Measurements from ENCODE around the gene NCKAP1. TPM values are rescaled to one million over a fixed set of nuclear protein-coding genes. Genes with fewer than 3 reads are reported as not detected.

NCKAP1 gene, protein sequence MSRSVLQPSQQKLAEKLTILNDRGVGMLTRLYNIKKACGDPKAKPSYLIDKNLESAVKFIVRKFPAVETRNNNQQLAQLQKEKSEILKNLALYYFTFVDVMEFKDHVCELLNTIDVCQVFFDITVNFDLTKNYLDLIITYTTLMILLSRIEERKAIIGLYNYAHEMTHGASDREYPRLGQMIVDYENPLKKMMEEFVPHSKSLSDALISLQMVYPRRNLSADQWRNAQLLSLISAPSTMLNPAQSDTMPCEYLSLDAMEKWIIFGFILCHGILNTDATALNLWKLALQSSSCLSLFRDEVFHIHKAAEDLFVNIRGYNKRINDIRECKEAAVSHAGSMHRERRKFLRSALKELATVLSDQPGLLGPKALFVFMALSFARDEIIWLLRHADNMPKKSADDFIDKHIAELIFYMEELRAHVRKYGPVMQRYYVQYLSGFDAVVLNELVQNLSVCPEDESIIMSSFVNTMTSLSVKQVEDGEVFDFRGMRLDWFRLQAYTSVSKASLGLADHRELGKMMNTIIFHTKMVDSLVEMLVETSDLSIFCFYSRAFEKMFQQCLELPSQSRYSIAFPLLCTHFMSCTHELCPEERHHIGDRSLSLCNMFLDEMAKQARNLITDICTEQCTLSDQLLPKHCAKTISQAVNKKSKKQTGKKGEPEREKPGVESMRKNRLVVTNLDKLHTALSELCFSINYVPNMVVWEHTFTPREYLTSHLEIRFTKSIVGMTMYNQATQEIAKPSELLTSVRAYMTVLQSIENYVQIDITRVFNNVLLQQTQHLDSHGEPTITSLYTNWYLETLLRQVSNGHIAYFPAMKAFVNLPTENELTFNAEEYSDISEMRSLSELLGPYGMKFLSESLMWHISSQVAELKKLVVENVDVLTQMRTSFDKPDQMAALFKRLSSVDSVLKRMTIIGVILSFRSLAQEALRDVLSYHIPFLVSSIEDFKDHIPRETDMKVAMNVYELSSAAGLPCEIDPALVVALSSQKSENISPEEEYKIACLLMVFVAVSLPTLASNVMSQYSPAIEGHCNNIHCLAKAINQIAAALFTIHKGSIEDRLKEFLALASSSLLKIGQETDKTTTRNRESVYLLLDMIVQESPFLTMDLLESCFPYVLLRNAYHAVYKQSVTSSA
- 90.1 to 102 TPM (median 99.6 TPM) in 5 replicates for total RNA-seq (2022; extraction: Qiagen RNA extraction)

DNA sequence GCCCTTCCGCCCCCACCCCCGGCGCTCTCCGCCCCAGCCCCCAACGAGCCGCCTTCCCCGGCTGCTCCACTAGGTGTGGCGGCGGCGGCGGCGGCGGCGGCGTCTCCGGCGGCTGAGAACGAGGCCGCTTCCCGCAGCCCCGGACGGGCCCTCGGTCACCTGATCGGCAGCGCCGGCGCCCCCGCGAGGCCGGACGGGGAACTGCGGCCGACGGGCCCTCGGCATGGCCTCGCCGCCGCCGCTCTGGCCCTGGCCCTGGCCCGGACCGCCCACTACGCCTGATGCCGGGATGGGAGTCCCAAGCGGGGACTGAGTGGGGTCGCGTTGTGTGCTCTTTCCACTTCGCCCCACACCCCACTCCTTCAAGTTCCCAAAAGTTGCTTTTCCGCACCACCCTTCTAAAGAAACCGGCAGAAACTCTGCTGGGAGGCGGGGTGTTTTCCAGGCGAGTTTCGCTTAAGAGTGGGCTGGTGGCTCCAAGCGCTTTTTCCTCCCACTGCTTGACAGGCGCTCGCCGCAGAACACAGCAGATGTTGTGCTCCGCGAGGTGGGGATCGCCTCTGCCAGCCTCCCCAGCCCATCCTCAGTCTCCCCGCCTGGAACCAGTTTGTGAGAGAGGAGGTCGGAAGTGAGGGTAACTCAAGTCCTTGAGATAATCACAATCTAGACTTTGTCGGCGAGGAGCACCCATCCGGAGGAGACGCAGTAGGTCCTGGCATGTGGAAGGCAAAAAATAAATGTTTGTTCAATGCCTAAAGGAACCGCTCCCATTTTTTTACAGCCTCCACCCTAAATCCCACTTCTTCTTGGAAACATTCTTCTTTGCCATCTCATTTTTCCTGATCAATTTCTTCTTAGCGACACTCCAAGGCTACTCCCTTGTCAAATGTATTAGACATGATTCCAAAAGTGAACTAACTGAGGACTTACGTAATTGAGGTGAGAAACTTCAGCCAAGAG, at the start of gene NCKAP1:
Gene NCKAP1, minus strand, starts transcription at position 117 of the 960 bp plus-strand sequence. CDS start 358 bp downstream, outside the sequence.

DNA sequence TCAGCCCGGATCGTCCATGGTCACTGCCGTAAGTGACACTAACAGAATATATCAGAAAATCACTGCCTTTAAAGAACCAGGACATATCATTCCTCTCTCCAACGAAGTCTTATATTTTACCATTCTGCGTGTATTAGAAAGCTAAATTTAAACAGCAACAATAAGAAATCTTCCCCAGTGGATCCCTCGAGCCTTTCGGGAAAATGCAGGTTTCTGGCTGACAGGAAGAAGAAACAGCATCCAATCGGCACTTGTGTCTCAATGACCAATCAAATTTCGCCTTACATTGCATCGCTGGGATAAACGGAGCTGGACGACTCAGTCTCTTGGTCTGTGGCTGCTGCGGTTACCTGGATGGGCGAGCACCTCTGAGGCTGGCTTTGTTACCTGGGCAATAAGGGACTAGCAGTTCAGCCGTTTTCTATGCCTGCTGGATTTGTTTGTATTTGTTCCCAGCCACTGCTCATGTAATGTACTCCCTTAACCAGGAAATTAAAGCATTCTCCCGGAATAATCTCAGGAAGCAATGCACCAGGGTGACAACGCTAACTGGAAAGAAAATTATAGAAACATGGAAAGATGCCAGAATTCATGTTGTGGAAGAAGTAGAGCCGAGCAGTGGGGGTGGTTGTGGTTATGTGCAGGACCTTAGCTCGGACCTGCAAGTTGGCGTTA, 40.3 kb upstream of the NCKAP1 start, which contains the start of gene DUSP19:
Gene DUSP19, plus strand, starts transcription at position 284 of the 675 bp plus-strand sequence. Its CDS starts 187 bp downstream, at position 471.

DNA sequence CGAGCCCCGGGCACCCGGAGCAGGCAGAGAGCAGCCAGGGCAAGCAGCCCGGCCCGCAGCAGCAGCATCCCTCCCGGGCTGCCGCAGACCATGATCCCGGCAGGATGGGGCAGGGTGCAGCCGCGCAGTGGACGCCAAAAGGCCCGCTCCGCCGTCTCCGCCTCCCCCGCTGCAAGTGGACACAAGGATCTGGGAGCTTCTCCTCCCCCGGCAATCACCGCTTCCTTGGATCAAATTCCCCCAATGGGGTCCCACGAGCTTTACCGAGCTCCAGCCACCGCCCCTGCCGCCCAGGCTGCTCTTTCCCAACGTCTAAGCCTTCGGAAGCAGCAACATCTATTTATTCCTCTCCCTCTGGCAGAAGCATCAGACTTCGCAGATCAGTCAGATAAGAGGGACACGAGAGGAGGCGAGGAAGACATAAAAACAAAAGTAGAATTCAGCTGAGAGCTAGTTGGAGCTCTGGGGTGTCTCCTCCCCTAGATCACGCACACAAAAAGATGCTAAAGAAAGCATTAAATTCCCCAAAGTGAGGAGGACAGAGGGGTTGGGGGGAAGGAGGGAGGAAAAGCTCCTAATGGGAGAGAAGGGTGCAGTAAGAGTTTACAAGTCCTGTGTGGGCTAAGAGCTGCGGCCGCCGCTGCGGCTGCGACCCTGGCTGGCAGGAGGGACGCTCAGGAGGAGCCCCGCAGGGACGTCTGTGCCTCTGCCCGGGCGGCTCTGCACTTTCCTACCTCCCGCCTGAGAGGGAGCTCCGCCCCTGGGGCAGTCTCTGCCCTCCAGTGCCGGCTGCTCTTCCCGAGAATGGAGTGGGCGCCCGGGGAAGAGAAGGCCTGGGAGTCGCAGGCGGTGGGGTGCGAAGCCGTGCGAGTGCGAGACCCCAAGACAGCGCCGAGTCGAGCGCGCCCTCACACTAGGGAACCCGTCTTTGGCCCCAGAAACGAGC, 171.5 kb downstream of the NCKAP1 start, which contains the start of gene FRZB:
Gene FRZB, minus strand, starts transcription at position 177 of the 946 bp plus-strand sequence. Its CDS starts 85 bp downstream, at position 92.

Other genes starting within 250 kb of the NCKAP1 start
- gene FRZB, start 171.8 kb downstream of the NCKAP1 start, total RNA-seq (2022; extraction: Qiagen RNA extraction), result 0.03 to 0.15 TPM (median 0.06 TPM) in 4 of 5 replicates, not detected in the other
- gene DUSP19, start 40.3 kb upstream of the NCKAP1 start, total RNA-seq (2022; extraction: Qiagen RNA extraction), result 0.55 to 1.4 TPM (median 0.74 TPM) in 5 replicates
- gene NUP35, start 86.0 kb upstream of the NCKAP1 start, total RNA-seq (2022; extraction: Qiagen RNA extraction), result 30.3 to 49.1 TPM (median 33.3 TPM) in 5 replicates